B cell (primary cell): Measurements from ENCODE around the gene CLVS2. TPM values are rescaled to one million over a fixed set of nuclear protein-coding genes. Genes with fewer than 3 reads are reported as not detected.

Source experiments
- ATAC-seq: fragments of 200-7000 bp; cut with Tn5 transposase; one replicate; pipeline ENCODE4 v1.10.0; 2021; ENCODE audit warnings: low read depth, mild to moderate bottlenecking, moderate number of reproducible peaks, moderate library complexity
- CTCF ChIA-PET: fragments of 350-600 bp; sonication (Branson Sonifier 250); formaldehyde crosslinking; loops from one replicate; lab custom pipeline; 2021; ENCODE audit warnings: antibody characterized with exemption, inconsistent platforms; lab: Charles Lee
- POLR2A ChIA-PET: fragments of 350-600 bp; sonication (Branson Sonifier 250); formaldehyde crosslinking; loops from one replicate; lab custom pipeline; 2021; ENCODE audit warnings: antibody characterized with exemption; lab: Charles Lee
- DNase-seq: peaks from one replicate; pipeline ENCODE4 v3.0.0; 2013
- H2AFZ ChIP-seq: 2 replicates; pipeline ENCODE4 v1.6.1; 2012; ENCODE audit warnings: mild to moderate bottlenecking, low read depth, low read length; ENCODE audit not compliant: insufficient read depth, poor library complexity, severe bottlenecking
- H3K27ac ChIP-seq, 2 donors: 1 replicate in 1 of 2; 2 replicates in 1 of 2; pipeline ENCODE4 v1.5.1; 2012 to 2013; ENCODE audit warnings: low read length in 2 of 2, mild to moderate bottlenecking in 2 of 2, moderate library complexity in 1 of 2
- H3K27me3 ChIP-seq, 4 experiments: fragments of 200-600 bp in 1 of 4; sonication (generic) in 1 of 4; replicated peaks in 1 of 4; 1 replicate in 2 of 4; 2 replicates in 2 of 4; pipeline versions ENCODE4 v1.6.1 to v1.7.0; 2013 to 2016; ENCODE audit warnings: low read length in 3 of 4, mild to moderate bottlenecking in 2 of 4, mixed read lengths in 1 of 4, moderate library complexity in 1 of 4; ENCODE audit not compliant: insufficient read depth in 4 of 4, control insufficient read depth in 3 of 4; ENCODE audit errors: control extremely low read depth in 1 of 4
- H3K36me3 ChIP-seq, 2 experiments: replicated peaks in 1 of 2; 1 replicate in 1 of 2; 2 replicates in 1 of 2; pipeline versions ENCODE4 v1.6.1 to v1.7.1; 2013; ENCODE audit warnings: low read length in 1 of 2; ENCODE audit not compliant: insufficient read depth in 2 of 2, control insufficient read depth in 1 of 2; ENCODE audit errors: control extremely low read depth in 1 of 2, extremely low read depth in 1 of 2
- H3K4me1 ChIP-seq, 2 donors: fragments of 200-600 bp in 1 of 2; sonication (generic) in 1 of 2; 1 replicate in 1 of 2; 2 replicates in 1 of 2; pipeline versions ENCODE4 v1.5.1 to v1.6.1; 2013 to 2017; ENCODE audit warnings: low read length in 2 of 2; ENCODE audit not compliant: control insufficient read depth in 2 of 2, insufficient read depth in 2 of 2
- H3K4me2 ChIP-seq: replicated peaks from 2 replicates; pipeline ENCODE3; 2012; ENCODE audit warnings: mild to moderate bottlenecking, low read depth, low read length; ENCODE audit not compliant: poor library complexity, severe bottlenecking
- H3K4me3 ChIP-seq, 5 experiments: fragments of 200-600 bp in 1 of 5; sonication (generic) in 1 of 5; 1 replicate in 3 of 5; 2 replicates in 2 of 5; pipeline versions ENCODE4 v1.5.1 to v1.7.0; 2011 to 2016; ENCODE audit warnings: low read length in 4 of 5, mild to moderate bottlenecking in 4 of 5, low read depth in 2 of 5, control low read depth in 1 of 5, moderate library complexity in 1 of 5; ENCODE audit not compliant: insufficient read depth in 1 of 5; ENCODE audit errors: control extremely low read depth in 1 of 5, extremely low read depth in 1 of 5
- H3K79me2 ChIP-seq: fragments of 200-600 bp; sonication (generic); one replicate; pipeline ENCODE4 v1.6.0; 2016; ENCODE audit warnings: low read length; ENCODE audit not compliant: control insufficient read depth, insufficient read depth
- H3K9ac ChIP-seq: fragments of 200-600 bp; sonication (generic); 2 replicates; pipeline ENCODE4 v1.6.1; 2017; ENCODE audit warnings: mild to moderate bottlenecking, low read length, moderate library complexity
- H3K9me3 ChIP-seq, 3 donors: one replicate each; pipeline versions ENCODE4 v1.6.1 to v1.7.1; 2013; ENCODE audit warnings: low read length in 2 of 3; ENCODE audit not compliant: control insufficient read depth in 2 of 3, insufficient read depth in 1 of 3; ENCODE audit errors: control extremely low read depth in 1 of 3
- H4K20me1 ChIP-seq: 2 replicates; pipeline ENCODE4 v1.6.0; 2012; ENCODE audit warnings: mild to moderate bottlenecking, low read length; ENCODE audit not compliant: insufficient read depth, control insufficient read depth, poor library complexity, severe bottlenecking
- H3K27ac Mint-ChIP-seq: one replicate; pipeline ENCODE4 v1.8.0; 2021; ENCODE audit warnings: mixed read lengths
- H3K27me3 Mint-ChIP-seq: one replicate; pipeline ENCODE4 v1.8.0; 2021; ENCODE audit warnings: mixed read lengths
- H3K4me1 Mint-ChIP-seq: one replicate; pipeline ENCODE4 v1.8.0; 2021; ENCODE audit warnings: mixed read lengths
- H3K4me3 Mint-ChIP-seq: one replicate; pipeline ENCODE4 v1.8.0; 2021; ENCODE audit warnings: mixed read lengths
- H3K9me3 Mint-ChIP-seq: one replicate; pipeline ENCODE4 v1.8.0; 2022; ENCODE audit warnings: mixed read lengths; ENCODE audit not compliant: insufficient read depth
- EZH2 ChIP-seq: IDR thresholded peaks from 2 replicates; pipeline ENCODE4 v1.6.1; 2012; ENCODE audit warnings: borderline replicate concordance, low read depth, mild to moderate bottlenecking, moderate library complexity, low read length; ENCODE audit not compliant: insufficient read depth, poor library complexity, severe bottlenecking
- WGBS: methylation state at CpG from one replicate; pipeline ENCODE4 v1.1.5; 2013; ENCODE audit warnings: missing lambda C conversion rate; ENCODE audit not compliant: insufficient coverage; 5-methylcytosine and 5-hydroxymethylcytosine counted together
- intact Hi-C: fragments of 100-400 bp; cut with micrococcal nuclease; formaldehyde crosslinking; loops from one replicate; pipeline ENCODE4 v1.10.0; 2022
- polyA plus RNA-seq: library from polyadenylated mRNA; depleted of rRNA; stranded (reverse); fragments of >200 nt; gene quantifications from 2 replicates; pipeline ENCODE4 v1.2.3, GENCODE V29; 2012
- total RNA-seq, 2 donors: library from RNA; stranded (reverse); fragments of 120-200 nt in 1 of 2; gene quantifications; 1 replicate in 1 of 2; 2 replicates in 1 of 2; pipeline versions ENCODE4 v1.2.3 to v1.2.4, GENCODE V29; 2013 to 2022
- TF ChIP-seq, protein P1 (sequence below): fragments of 200-600 bp; IDR thresholded peaks from one replicate; pipeline ENCODE4 v1.8.0; 2022; ENCODE audit warnings: antibody characterized with exemption, mild to moderate bottlenecking

The CLVS2 gene
- total and polyA plus RNA-seq, 2 donors (not counting 1 experiment from before 2014, with no cell fraction given), result not detected

DNA sequence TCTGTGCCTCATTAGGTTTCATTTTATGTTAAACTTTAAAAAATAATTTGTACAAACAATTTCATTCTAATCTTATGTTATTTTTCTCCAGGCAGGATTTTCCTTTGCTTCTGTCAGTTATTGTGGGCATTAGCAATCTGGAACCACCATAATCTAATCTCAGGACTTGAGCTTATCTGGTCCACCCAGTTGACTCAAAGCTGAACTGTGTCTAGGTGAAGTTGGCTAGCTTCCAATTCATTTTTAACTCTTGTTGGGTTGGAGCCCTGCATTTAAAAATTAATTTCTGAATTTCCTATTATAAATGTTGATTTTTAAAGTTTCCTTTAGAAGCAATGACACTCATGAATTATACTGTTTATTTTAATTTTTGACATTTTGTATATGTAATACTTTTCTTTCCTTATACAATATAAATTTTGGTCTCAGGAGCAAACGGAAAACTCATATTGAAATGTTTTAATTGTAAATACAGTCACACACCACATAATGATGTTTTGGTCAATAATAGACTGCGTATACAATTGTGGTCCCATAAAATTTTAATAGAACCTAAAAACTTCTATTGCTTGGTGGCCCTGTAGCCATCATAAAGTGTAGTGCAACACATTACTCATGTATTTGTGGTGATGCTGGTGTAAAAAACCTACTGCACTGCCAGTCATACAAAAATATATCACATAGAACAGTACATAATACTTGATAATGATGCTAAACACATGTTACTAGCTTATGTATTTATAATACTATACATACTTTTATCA lies 121.3 kb downstream of the CLVS2 start:
- H3K4me1 ChIP-seq, result no peaks in the 10 kb centered on the region
- H3K27ac ChIP-seq, result no peak overlapping the region
- H3K4me3 ChIP-seq, result no peak overlapping the region
- H3K4me3 Mint-ChIP-seq, result no peak overlapping the region
- TF ChIP-seq, protein P1, sequence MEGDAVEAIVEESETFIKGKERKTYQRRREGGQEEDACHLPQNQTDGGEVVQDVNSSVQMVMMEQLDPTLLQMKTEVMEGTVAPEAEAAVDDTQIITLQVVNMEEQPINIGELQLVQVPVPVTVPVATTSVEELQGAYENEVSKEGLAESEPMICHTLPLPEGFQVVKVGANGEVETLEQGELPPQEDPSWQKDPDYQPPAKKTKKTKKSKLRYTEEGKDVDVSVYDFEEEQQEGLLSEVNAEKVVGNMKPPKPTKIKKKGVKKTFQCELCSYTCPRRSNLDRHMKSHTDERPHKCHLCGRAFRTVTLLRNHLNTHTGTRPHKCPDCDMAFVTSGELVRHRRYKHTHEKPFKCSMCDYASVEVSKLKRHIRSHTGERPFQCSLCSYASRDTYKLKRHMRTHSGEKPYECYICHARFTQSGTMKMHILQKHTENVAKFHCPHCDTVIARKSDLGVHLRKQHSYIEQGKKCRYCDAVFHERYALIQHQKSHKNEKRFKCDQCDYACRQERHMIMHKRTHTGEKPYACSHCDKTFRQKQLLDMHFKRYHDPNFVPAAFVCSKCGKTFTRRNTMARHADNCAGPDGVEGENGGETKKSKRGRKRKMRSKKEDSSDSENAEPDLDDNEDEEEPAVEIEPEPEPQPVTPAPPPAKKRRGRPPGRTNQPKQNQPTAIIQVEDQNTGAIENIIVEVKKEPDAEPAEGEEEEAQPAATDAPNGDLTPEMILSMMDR, result no peak
- no peaks in the 10 kb centered on the region for H3K9me3 ChIP-seq
- CTCF ChIA-PET, result no interaction called here
- H3K9me3 Mint-ChIP-seq, result no peaks in the 10 kb centered on the region
- H4K20me1 ChIP-seq, result no peaks in the 10 kb centered on the region
- intact Hi-C loops, result no loop called here
- no peaks in the 10 kb centered on the region for H3K27me3 ChIP-seq
- no peak for DNase-seq
- no peak overlapping the region for H3K27ac Mint-ChIP-seq
- no peak overlapping the region for H3K4me2 ChIP-seq
- no peaks in the 10 kb centered on the region for H3K79me2 ChIP-seq
- no peak overlapping the region for H3K9ac ChIP-seq
- ATAC-seq, result no peak
- no peaks in the 10 kb centered on the region for H3K27me3 Mint-ChIP-seq
- no peaks in the 10 kb centered on the region for H3K36me3 ChIP-seq
- H2AFZ ChIP-seq, result no peak overlapping the region
- WGBS, result no CpG with 5 or more reads among the region's 2 CpGs
- POLR2A ChIA-PET, result no interaction called here
- no peaks in the 10 kb centered on the region for H3K4me1 Mint-ChIP-seq

DNA sequence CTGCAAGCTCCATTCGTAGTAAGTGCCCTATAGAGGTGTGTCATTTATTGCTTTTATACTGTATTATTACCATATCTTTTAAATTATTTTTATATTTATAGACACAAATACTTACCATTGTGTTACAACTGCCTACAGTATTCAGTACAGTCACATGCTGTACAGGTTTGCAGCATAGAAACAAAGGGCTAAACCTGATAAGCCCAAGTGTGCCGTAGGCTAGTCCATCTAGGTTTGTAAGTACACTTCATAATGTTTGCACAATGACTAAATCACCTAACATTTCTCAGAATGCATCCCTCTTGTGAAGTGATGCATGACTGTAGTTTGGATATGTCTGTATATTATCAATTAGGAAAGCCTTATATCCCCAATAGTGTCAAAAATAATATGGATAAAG lies 122.8 kb downstream of the CLVS2 start:
- Histone ChIP-seq H3K79me2 (no peaks in the 10 kb centered on the region), H3K4me2 (no peak overlapping the region), H3K27me3 (no peaks in the 10 kb centered on the region), H3K4me3 (no peak overlapping the region), H2AFZ (no peak overlapping the region), H3K9me3 (no peaks in the 10 kb centered on the region), H3K4me1 (no peaks in the 10 kb centered on the region), H3K27ac (no peak overlapping the region), H3K9ac (no peak overlapping the region), H3K36me3 (no peaks in the 10 kb centered on the region), H4K20me1 (no peaks in the 10 kb centered on the region)
- Mint-ChIP-seq H3K27ac (no peak overlapping the region), H3K4me1 (no peaks in the 10 kb centered on the region), H3K9me3 (no peaks in the 10 kb centered on the region), H3K4me3 (no peak overlapping the region), H3K27me3 (no peaks in the 10 kb centered on the region)
- CTCF ChIA-PET, result no interaction called here
- no peak for ATAC-seq
- POLR2A ChIA-PET, result no interaction called here
- DNase-seq, result no peak
- intact Hi-C loops, result no loop called here
- no CpG with 5 or more reads among the region's 2 CpGs for WGBS
- TF ChIP-seq, protein P1, result no peak
- TF ChIP-seq EZH2, result no peak
